ENCODE data around the gene POLE. TPM values are rescaled to one million over a fixed set of nuclear protein-coding genes. Genes with fewer than 3 reads are reported as not detected.

Gene POLE
- total RNA-seq, 1 experiment from 2014 or later, result 147 TPM

- no peak overlapping the region for H2BK12ac ChIP-seq (ENCODE audit: insufficient read length, low read depth, low read length)
- H4K5ac ChIP-seq (ENCODE audit: insufficient read length, low read depth, low read length), result no peak overlapping the region
- WGBS (ENCODE audit: extremely low coverage, insufficient read length, low lambda C conversion rate), result no CpG with 5 or more reads among the region's 17 CpGs
- no peak overlapping the region for H2AK5ac ChIP-seq (ENCODE audit: insufficient read length, low read length)
- Mint-ChIP-seq H3K27ac (no peak overlapping the region), H3K27me3 (ENCODE audit: low read depth) (no peaks in the 10 kb centered on the region), H3K9me3 (no peaks in the 10 kb centered on the region), H3K36me3 (ENCODE audit: insufficient read depth in 1 of 3, low read depth in 3 of 3) (peaks cover 30 to 73% (median 63%) of the 10 kb centered on the region in 3 experiments; a peak in 6 of 7 replicates), H3K4me3 (no peak overlapping the region), H3K4me1 (peaks cover 2 to 3% of the 10 kb centered on the region in 2 experiments; a peak in 2 of 4 replicates)
- H3K23me2 ChIP-seq (ENCODE audit: insufficient read length, low read depth, low read length, poor library complexity, severe bottlenecking), result no peaks in the 10 kb centered on the region
- no peak overlapping the region for H3K9ac ChIP-seq (ENCODE audit: extremely low read depth, insufficient read length, low read length)
- no peak overlapping the region for H3K56ac ChIP-seq (ENCODE audit: insufficient read length, low read depth, low read length)
- no peak overlapping the region for H4K91ac ChIP-seq (ENCODE audit: insufficient read length, low read depth, low read length)
- no peak overlapping the region for H2BK120ac ChIP-seq (ENCODE audit: low read depth, low read length, poor library complexity, severe bottlenecking)
- H3K27ac ChIP-seq (ENCODE audit: insufficient read length, low read depth, low read length), result no peak overlapping the region
- no peaks in the 10 kb centered on the region for H3K27me3 ChIP-seq (ENCODE audit: insufficient read depth, low read length)
- no peak overlapping the region for H3K23ac ChIP-seq (ENCODE audit: insufficient read length, low read depth, low read length)
- no peak overlapping the region for H2AFZ ChIP-seq (ENCODE audit: low read length)
- peaks cover 6% of the 10 kb centered on the region for H3K79me1 ChIP-seq (ENCODE audit: insufficient read depth, low read depth, low read length, poor library complexity, severe bottlenecking)
- H3K4me1 ChIP-seq (ENCODE audit: insufficient read depth, low read length), result no peaks in the 10 kb centered on the region
- H3K4ac ChIP-seq (ENCODE audit: low read depth, low read length), result no peak overlapping the region
- H2BK5ac ChIP-seq (ENCODE audit: insufficient read length, low read length), result no peak overlapping the region
- H3K18ac ChIP-seq (ENCODE audit: insufficient read length, low read depth, low read length), result no peak overlapping the region
- no peak for DNase-seq
- TF ChIP-seq CTCF (conservative IDR thresholded peaks at IDR 0.05), result no peak
- H4K20me1 ChIP-seq (ENCODE audit: control insufficient read depth, insufficient read depth, insufficient read length), result no peaks in the 10 kb centered on the region
- H3K9me3 ChIP-seq (ENCODE audit: control insufficient read depth, low read depth, low read length), result no peaks in the 10 kb centered on the region
- no peak overlapping the region for H3T11ph ChIP-seq (ENCODE audit: low read length)
- H2BK20ac ChIP-seq (ENCODE audit: low read depth, low read length, poor library complexity, severe bottlenecking), result no peak overlapping the region
- no peak overlapping the region for H3K14ac ChIP-seq (ENCODE audit: insufficient read depth, low read length)
- no peak overlapping the region for H3K4me2 ChIP-seq (ENCODE audit: insufficient read depth, insufficient read length, low read length)
- no peak overlapping the region for H4K8ac ChIP-seq (replicated peaks; ENCODE audit: insufficient read length, low read depth, low read length)
- H3K79me2 ChIP-seq (ENCODE audit: insufficient read depth, low read length), result peaks cover 9% of the 10 kb centered on the region; the same call in 1 of the 2 replicates
- no peak overlapping the region for H2BK15ac ChIP-seq (ENCODE audit: low read depth, low read length)
Measured at GRCh38 chr12:132717011-132717410, 29.9 kb upstream of the POLE start.

Data from H9 (cell line).